Right cardiac atrium (tissue), 5 donors: ENCODE data around the gene NGFR. TPM values are rescaled to one million over a fixed set of nuclear protein-coding genes. Genes with fewer than 3 reads are reported as not detected.

Experiments used
- ATAC-seq, 2 donors: fragments of 200-7000 bp; cut with Tn5 transposase; one replicate each; pipeline versions ENCODE4 v1.8.0 to v1.9.1; 2020; ENCODE audit warnings: moderate library complexity in 2 of 2, mild to moderate bottlenecking in 1 of 2
- DNase-seq, 3 donors: peaks; one replicate each; pipeline ENCODE4 v3.0.0-alpha.2; 2020
- H3K27ac ChIP-seq: one replicate; pipeline ENCODE4 v1.5.1; 2013; ENCODE audit warnings: mild to moderate bottlenecking, low read length, control low read depth, moderate library complexity
- H3K27me3 ChIP-seq: one replicate; pipeline ENCODE4 v1.6.1; 2013; ENCODE audit not compliant: control insufficient read depth, insufficient read depth
- H3K4me1 ChIP-seq: one replicate; pipeline ENCODE4 v1.6.1; 2013; ENCODE audit warnings: low read length; ENCODE audit not compliant: control insufficient read depth, insufficient read depth
- H3K4me3 ChIP-seq: one replicate; pipeline ENCODE4 v1.5.1; 2013; ENCODE audit warnings: low read length, control low read depth
- H3K9me3 ChIP-seq: one replicate; pipeline ENCODE4 v1.6.1; 2013; ENCODE audit warnings: low read length; ENCODE audit not compliant: control insufficient read depth
- WGBS: extraction: QIAGEN DNeasy Blood & Tissue Kit; methylation state at CpG from one replicate; pipeline ENCODE4 v1.1.7; 2013; 5-methylcytosine and 5-hydroxymethylcytosine counted together
- intact Hi-C, 4 donors: fragments of 100-400 bp; cut with DNase I; formaldehyde crosslinking; loops; one replicate each; pipeline versions ENCODE4 v1.11.0 to v1.14.0; 2022 to 2023
- polyA plus RNA-seq: library from polyadenylated mRNA; stranded (reverse); fragments of 200-250 nt; gene quantifications from one replicate; pipeline ENCODE4 v1.2.3, GENCODE V29; 2013
- total RNA-seq, 4 donors: library from RNA; stranded (reverse); fragmentation: NEBNext Ultra II Directional; extraction: Animal tissue kit (Norgen Biotek cat#: 25700); gene quantifications; one replicate each; pipeline ENCODE4 v1.2.1, GENCODE V29; 2021
- donor health status: healthy with polysubstance abuse.
- donor health status: DM: no; HTN: yes; CAD: no.
- donor health status: DM: no; HTN: no; CAD: no.
- donor health status: DM: no; HTN: yes; CAD: no; lungs with severe emphysema.
- donor health status: DM: yes; HTN: yes; CAD: no.

NGFR gene
- total and polyA plus RNA-seq, 5 donors = 16.5 to 39.8 (median 25.3) TPM

DNA sequence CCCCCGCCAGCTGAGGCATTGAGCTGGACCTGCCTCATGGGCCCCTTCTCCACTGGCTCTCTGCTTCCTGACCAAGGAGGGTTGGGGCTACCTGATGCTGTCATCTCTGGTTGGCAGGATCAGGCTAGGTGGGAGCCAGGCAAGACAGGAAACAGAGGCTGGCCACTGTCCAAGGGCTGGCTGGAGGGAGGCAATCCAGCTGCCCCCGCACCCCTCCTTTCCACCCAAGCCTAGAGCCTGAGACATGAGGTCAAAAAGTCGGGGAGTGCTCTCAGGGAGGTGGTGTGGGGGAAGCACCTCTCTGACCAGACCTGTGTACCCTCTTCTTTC is 14.5 kb downstream of the NGFR start:
- Histone ChIP-seq H3K27ac (no peak overlapping the region), H3K4me1 (no peaks in the 10 kb centered on the region), H3K27me3 (no peaks in the 10 kb centered on the region), H3K9me3 (no peaks in the 10 kb centered on the region), H3K4me3 (no peak overlapping the region)
- DNase-seq (peak in 1 of 3 donors; percentile 66), ATAC-seq (no peak)
- WGBS = 62% methylated on average over 3 of the region's 3 CpGs
- intact Hi-C loops = no loop called here

DNA sequence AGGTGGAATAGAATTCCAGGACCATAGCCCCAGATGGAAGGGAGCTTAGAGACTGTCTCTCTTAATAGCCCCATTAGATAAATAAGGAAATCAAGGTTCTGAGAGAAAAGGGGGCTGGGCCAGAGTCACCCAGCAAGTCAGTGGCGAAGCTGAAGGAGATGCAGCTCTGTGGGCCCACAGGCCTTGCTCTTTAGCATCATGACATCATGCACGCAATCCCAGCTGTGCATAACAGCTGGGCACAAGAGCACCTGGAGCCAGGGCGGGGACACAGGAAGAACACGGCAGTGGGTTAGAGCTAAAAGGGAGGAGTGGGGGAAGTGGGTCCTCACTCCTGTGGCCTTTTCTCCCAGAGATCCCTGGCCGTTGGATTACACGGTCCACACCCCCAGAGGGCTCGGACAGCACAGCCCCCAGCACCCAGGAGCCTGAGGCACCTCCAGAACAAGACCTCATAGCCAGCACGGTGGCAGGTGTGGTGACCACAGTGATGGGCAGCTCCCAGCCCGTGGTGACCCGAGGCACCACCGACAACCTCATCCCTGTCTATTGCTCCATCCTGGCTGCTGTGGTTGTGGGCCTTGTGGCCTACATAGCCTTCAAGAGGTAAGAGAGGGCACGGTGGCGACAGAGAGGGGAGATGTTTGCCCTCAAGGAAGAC is 15.1 kb downstream of the NGFR start:
- WGBS = 86% methylated on average over 13 of the region's 13 CpGs

DNA sequence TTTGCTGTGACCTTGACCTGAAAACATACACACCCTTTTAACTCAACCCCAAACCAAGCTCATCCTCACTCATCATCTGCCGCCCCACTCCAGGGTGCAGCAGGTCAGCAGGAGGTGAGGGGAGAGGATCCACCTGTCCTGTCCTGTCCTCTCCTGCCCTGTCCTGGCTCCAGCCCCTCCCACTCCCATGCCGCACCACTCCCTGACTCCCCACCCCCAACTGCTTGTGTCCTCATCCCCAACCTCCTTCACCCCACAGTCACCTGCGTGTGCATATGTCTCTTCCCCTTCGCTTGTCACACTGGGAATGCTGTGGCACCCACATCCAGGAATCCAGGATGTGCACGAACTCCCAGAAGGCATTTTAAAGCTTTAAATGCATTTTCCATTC is 15.6 kb downstream of the NGFR start:
- intact Hi-C loops = no loop called here
- ATAC-seq = no peak
- H3K9me3 ChIP-seq = no peaks in the 10 kb centered on the region
- peaks cover 2% of the 10 kb centered on the region for H3K4me1 ChIP-seq
- H3K27ac ChIP-seq = no peak overlapping the region
- 91% methylated on average over 5 of the region's 5 CpGs for WGBS
- no peak for DNase-seq
- no peaks in the 10 kb centered on the region for H3K27me3 ChIP-seq
- no peak overlapping the region for H3K4me3 ChIP-seq

More for the DNA sequence above, 15.1 kb downstream of the NGFR start:
- intact Hi-C loops = no loop called here
- ATAC-seq = no peak
- no peaks in the 10 kb centered on the region for H3K4me1 ChIP-seq
- H3K27me3 ChIP-seq = no peaks in the 10 kb centered on the region
- DNase-seq = no peak
- H3K4me3 ChIP-seq = no peak overlapping the region
- H3K9me3 ChIP-seq = no peaks in the 10 kb centered on the region
- H3K27ac ChIP-seq = no peak overlapping the region

DNA sequence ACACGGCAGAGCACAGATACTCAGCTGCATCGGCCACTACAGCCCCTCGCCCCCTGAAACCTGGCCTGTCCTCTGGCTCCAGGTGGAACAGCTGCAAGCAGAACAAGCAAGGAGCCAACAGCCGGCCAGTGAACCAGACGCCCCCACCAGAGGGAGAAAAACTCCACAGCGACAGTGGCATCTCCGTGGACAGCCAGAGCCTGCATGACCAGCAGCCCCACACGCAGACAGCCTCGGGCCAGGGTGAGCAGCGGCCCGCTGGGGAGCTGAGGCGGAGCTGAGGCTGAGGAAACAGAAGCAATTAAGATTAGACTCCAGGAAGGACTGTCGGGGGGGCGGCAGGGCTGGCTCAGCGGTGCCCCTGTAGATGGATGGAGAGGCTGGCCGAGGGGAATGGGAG is 16.7 kb downstream of the NGFR start:
- Histone ChIP-seq H3K4me1 (peaks cover 5% of the 10 kb centered on the region), H3K27me3 (no peaks in the 10 kb centered on the region), H3K4me3 (no peak overlapping the region), H3K27ac (no peak overlapping the region), H3K9me3 (no peaks in the 10 kb centered on the region)
- DNase-seq (peak in 1 of 3 donors; percentile 59), ATAC-seq (no peak)
- intact Hi-C loops = no loop called here
- 68% methylated on average over 16 of the region's 16 CpGs for WGBS

DNA sequence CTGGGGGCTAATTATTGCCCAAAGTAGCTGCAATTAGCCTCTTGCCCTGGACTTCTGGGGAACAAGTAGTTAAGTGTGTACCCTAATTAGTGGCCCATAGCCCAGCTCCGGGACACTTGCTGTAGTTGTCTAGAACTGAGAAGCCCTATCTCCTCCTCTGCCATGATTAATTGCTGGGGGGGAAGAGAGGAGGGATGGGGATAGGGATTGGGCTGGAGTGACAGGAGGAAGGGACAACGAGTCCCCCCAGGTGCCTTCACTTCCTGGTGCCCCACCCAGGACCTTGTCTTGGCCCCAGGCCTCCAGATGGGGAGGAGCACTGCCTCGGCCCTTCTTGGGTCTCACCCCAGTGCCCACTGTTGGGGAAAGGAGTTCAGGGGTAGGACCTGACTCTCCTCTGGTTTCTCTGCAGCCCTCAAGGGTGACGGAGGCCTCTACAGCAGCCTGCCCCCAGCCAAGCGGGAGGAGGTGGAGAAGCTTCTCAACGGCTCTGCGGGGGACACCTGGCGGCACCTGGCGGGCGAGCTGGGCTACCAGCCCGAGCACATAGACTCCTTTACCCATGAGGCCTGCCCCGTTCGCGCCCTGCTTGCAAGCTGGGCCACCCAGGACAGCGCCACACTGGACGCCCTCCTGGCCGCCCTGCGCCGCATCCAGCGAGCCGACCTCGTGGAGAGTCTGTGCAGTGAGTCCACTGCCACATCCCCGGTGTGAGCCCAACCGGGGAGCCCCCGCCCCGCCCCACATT is 17.4 kb downstream of the NGFR start:
- H3K4me3 ChIP-seq = no peak overlapping the region
- H3K9me3 ChIP-seq = no peaks in the 10 kb centered on the region
- no peaks in the 10 kb centered on the region for H3K27me3 ChIP-seq
- intact Hi-C loops = no loop called here
- WGBS = 83% methylated on average over 26 of the region's 26 CpGs
- DNase-seq (peak in 2 of 3 donors; percentile 63 to 68), ATAC-seq (no peak)
- H3K27ac ChIP-seq = no peak overlapping the region
- peaks cover 5% of the 10 kb centered on the region for H3K4me1 ChIP-seq

DNA sequence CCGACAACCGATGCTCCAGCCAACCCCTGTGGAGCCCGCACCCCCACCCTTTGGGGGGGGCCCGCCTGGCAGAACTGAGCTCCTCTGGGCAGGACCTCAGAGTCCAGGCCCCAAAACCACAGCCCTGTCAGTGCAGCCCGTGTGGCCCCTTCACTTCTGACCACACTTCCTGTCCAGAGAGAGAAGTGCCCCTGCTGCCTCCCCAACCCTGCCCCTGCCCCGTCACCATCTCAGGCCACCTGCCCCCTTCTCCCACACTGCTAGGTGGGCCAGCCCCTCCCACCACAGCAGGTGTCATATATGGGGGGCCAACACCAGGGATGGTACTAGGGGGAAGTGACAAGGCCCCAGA is 17.9 kb downstream of the NGFR start:
- H3K4me1 ChIP-seq = peaks cover 5% of the 10 kb centered on the region

DNA sequence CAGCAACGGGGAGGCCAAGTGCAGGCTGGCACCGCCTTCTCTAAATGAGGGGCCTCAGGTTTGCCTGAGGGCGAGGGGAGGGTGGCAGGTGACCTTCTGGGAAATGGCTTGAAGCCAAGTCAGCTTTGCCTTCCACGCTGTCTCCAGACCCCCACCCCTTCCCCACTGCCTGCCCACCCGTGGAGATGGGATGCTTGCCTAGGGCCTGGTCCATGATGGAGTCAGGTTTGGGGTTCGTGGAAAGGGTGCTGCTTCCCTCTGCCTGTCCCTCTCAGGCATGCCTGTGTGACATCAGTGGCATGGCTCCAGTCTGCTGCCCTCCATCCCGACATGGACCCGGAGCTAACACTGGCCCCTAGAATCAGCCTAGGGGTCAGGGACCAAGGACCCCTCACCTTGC is 18.5 kb downstream of the NGFR start:
- H3K4me3 ChIP-seq = no peak overlapping the region
- ATAC-seq = no peak
- H3K9me3 ChIP-seq = no peaks in the 10 kb centered on the region
- 74% methylated on average over 8 of the region's 8 CpGs for WGBS
- peaks cover 5% of the 10 kb centered on the region for H3K4me1 ChIP-seq
- peak in 1 of 3 donors; percentile 63 for DNase-seq
- H3K27me3 ChIP-seq = no peaks in the 10 kb centered on the region
- no peak overlapping the region for H3K27ac ChIP-seq
- intact Hi-C loops = no loop called here

More for the DNA sequence above, 17.9 kb downstream of the NGFR start:
- Histone ChIP-seq H3K27ac (no peak overlapping the region), H3K27me3 (no peaks in the 10 kb centered on the region), H3K9me3 (no peaks in the 10 kb centered on the region), H3K4me3 (no peak overlapping the region)
- ATAC-seq (no peak), DNase-seq (no peak)
- intact Hi-C loops = no loop called here
- 62% methylated on average over 6 of the region's 6 CpGs for WGBS

DNA sequence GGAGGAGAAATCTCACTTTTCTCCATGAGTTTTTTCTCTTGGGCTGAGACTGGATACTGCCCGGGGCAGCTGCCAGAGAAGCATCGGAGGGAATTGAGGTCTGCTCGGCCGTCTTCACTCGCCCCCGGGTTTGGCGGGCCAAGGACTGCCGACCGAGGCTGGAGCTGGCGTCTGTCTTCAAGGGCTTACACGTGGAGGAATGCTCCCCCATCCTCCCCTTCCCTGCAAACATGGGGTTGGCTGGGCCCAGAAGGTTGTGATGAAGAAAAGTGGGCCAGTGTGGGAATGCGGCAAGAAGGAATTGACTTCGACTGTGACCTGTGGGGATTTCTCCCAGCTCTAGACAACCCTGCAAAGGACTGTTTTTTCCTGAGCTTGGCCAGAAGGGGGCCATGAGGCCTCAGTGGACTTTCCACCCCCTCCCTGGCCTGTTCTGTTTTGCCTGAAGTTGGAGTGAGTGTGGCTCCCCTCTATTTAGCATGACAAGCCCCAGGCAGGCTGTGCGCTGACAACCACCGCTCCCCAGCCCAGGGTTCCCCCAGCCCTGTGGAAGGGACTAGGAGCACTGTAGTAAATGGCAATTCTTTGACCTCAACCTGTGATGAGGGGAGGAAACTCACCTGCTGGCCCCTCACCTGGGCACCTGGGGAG is 19.1 kb downstream of the NGFR start:
- Histone ChIP-seq H3K9me3 (no peaks in the 10 kb centered on the region), H3K27me3 (no peaks in the 10 kb centered on the region), H3K4me3 (no peak overlapping the region), H3K27ac (peak overlapping the region; percentile 28), H3K4me1 (peaks cover 5% of the 10 kb centered on the region)
- ATAC-seq (peak; percentile 3 to 29), DNase-seq (peak; percentile 62 to 91 (median 90))
- intact Hi-C loops = no loop called here
- whole genome bisulfite sequencing = 53% methylated on average over 15 of the region's 15 CpGs

DNA sequence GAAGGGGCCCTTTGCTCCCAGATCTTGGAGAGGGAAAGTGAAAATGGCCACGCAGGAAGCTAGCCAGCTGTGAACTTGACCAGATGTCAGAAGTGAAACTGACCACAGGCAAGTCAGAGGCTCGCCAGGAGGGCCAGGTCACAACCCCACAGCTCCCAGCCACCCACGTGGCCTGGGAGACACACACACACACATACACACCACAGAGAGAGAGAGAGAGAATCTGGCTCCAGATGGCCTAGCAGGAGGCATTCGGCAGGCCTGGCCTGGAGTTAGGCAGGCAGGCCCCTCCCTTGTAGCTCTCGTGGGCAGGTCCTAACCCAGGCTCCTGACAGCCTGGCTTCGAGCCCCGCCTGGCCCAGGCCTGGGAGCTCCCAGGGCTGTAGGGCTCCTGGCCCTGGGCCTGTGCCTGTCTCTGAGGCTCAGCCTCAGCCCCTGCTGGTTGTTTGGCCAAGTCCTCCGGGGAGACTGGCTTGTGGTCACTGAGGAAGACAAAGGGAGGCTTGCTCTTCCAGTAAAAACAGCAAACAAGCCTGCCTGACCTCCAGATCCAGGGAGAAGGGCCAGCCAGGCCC is 20.2 kb downstream of the NGFR start:
- DNase-seq (peak; percentile 95 to 98 (median 98)), ATAC-seq (peak; percentile 96)
- no peaks in the 10 kb centered on the region for H3K9me3 ChIP-seq
- H3K27ac ChIP-seq = peak overlapping the region; percentile 65
- no peaks in the 10 kb centered on the region for H3K27me3 ChIP-seq
- no peak overlapping the region for H3K4me3 ChIP-seq
- intact Hi-C loops = no loop called here
- 9% methylated on average over 8 of the region's 8 CpGs for WGBS
- H3K4me1 ChIP-seq = peaks cover 5% of the 10 kb centered on the region

DNA sequence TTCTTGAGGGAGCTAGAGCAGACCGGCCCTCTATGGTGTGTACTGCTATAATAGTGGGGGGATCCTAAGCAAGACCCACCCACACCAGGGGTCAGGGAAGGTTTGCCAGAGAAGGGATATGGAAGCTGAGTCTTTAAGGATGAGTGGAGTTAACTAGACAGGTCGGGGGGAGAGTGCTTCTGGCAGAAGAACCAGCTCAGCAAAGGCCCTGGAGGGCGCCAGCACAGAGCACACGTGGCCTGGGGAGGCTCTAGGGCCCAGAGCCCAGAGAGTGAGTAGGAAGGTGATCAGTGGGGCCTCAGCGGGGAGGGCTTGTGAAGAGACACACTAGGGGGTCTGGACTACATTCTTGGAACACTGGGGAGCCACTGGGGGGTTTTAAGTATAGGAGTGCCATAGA is 21.1 kb downstream of the NGFR start:
- peak overlapping the region; percentile 65 for H3K27ac ChIP-seq
- H3K27me3 ChIP-seq = no peaks in the 10 kb centered on the region
- ATAC-seq (peak; percentile 1 to 13), DNase-seq (peak in 1 of 3 donors; percentile 70)
- 52% methylated on average over 5 of the region's 5 CpGs for WGBS
- H3K9me3 ChIP-seq = no peaks in the 10 kb centered on the region
- peaks cover 5% of the 10 kb centered on the region for H3K4me1 ChIP-seq
- H3K4me3 ChIP-seq = no peak overlapping the region
- intact Hi-C loops = no loop called here
